Esophagus (tissue), 2 donors: Measurements from ENCODE around the gene AP2B1. TPM values are rescaled to one million over a fixed set of nuclear protein-coding genes. Genes with fewer than 3 reads are reported as not detected.

Experiments used
- H3K27ac ChIP-seq, 2 donors: one replicate each; pipeline ENCODE4 v1.5.1; 2013; ENCODE audit warnings: low read depth in 2 of 2, mild to moderate bottlenecking in 2 of 2, inconsistent platforms in 1 of 2, low read length in 1 of 2, moderate library complexity in 1 of 2
- H3K27me3 ChIP-seq, 2 donors: one replicate each; pipeline ENCODE4 v1.6.1; 2013; ENCODE audit warnings: low read length in 2 of 2, control low read depth in 1 of 2, mild to moderate bottlenecking in 1 of 2; ENCODE audit not compliant: insufficient read depth in 2 of 2, control insufficient read depth in 1 of 2
- H3K36me3 ChIP-seq, 2 donors: one replicate each; pipeline ENCODE4 v1.6.1; 2013; ENCODE audit warnings: low read length in 1 of 2; ENCODE audit not compliant: control insufficient read depth in 2 of 2, insufficient read depth in 2 of 2
- H3K4me1 ChIP-seq, 2 donors: one replicate each; pipeline ENCODE4 v1.6.1; 2013; ENCODE audit warnings: low read length in 1 of 2; ENCODE audit not compliant: control insufficient read depth in 2 of 2, insufficient read depth in 2 of 2
- H3K4me3 ChIP-seq, 2 donors: one replicate each; pipeline ENCODE4 v1.5.1; 2013; ENCODE audit warnings: low read length in 2 of 2, mild to moderate bottlenecking in 2 of 2, low read depth in 1 of 2, moderate library complexity in 1 of 2
- H3K9me3 ChIP-seq, 2 donors: one replicate each; pipeline ENCODE4 v1.6.1; 2013; ENCODE audit warnings: mild to moderate bottlenecking in 2 of 2, low read depth in 1 of 2, low read length in 1 of 2, moderate library complexity in 1 of 2; ENCODE audit not compliant: control insufficient read depth in 2 of 2, insufficient read depth in 1 of 2
- WGBS, 2 donors: extraction: QIAGEN DNeasy Blood & Tissue Kit; methylation state at CpG; one replicate each; pipeline ENCODE4 v1.1.7; 2013; 5-methylcytosine and 5-hydroxymethylcytosine counted together
- polyA plus RNA-seq, 2 donors: library from polyadenylated mRNA; stranded (reverse); fragments of 200-250 nt; gene quantifications; one replicate each; pipeline ENCODE4 v1.2.3, GENCODE V29; 2013
- donor health status: healthy with polysubstance abuse.
- donor health status: Bipolar disorder and iron deficiency.

Gene AP2B1
- polyA plus RNA-seq, 2 donors, result 13.2 to 14.3 TPM

- Histone ChIP-seq H3K4me1 (peaks cover 0 to 4% of the 10 kb centered on the region in 2 donors), H3K4me3 (peak overlapping the region; percentile 68 to 92), H3K27ac (peak overlapping the region in 1 of 2 donors; percentile 85), H3K9me3 (no peaks in the 10 kb centered on the region), H3K27me3 (no peaks in the 10 kb centered on the region), H3K36me3 (no peaks in the 10 kb centered on the region)
- WGBS, 2 donors, result 20 to 27% methylated on average over 14 to 15 of the region's 15 CpGs
Observed at GRCh38 chr17:35568561-35568960, 18.6 kb upstream of the AP2B1 start.

DNA sequence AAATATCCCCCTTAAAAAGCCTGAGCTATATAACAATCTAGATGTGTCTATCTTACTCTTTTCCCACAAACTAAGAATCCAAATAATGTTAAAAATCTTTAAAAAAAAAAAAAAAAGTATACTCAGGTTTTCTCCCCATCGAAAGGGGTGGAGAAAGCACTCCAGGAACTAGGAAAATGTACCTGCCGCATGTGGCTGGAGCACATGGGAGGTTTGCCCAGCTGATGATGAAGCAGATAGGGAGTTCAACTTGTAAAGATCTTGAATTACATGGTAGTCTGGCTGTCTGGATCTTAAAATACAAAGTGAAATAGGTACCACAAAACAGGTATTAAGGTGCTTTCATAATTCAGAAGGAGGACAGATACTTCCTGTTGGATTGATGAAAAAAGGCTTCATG, 17.7 kb upstream of the AP2B1 start:
- H3K27ac ChIP-seq, result no peak overlapping the region
- H3K4me1 ChIP-seq, result peaks cover 0 to 4% of the 10 kb centered on the region in 2 donors
- WGBS, 2 donors, result 68 to 86% methylated on average over 2 of the region's 2 CpGs
- H3K9me3 ChIP-seq, result no peaks in the 10 kb centered on the region
- no peaks in the 10 kb centered on the region for H3K27me3 ChIP-seq
- no peaks in the 10 kb centered on the region for H3K36me3 ChIP-seq
- H3K4me3 ChIP-seq, result peak overlapping the region in 1 of 2 donors; percentile 4

DNA sequence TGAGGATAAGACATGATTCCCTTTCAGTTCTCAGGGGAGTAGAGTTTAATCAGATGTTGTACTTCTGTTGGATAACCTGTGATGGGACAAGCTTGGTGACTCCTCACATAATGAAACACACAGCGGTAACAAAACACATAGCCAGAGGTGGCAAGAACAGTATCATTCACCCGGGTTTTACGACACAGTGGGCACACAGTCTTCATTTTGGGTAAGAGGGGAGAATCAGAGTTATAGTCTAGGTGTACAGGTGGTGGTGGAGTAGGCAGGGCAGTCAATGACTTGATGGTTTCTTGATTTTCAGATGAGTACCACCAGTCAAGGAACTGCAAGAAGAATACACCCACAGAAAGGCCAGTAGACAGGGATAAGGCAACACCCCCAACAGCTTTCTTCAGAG, 11.4 kb upstream of the AP2B1 start:
- H3K27me3 ChIP-seq, result no peaks in the 10 kb centered on the region
- no peak overlapping the region for H3K27ac ChIP-seq
- no peaks in the 10 kb centered on the region for H3K9me3 ChIP-seq
- 86 to 89% methylated on average over 3 of the region's 3 CpGs for WGBS, 2 donors
- no peak overlapping the region for H3K4me3 ChIP-seq
- no peaks in the 10 kb centered on the region for H3K4me1 ChIP-seq
- no peaks in the 10 kb centered on the region for H3K36me3 ChIP-seq

DNA sequence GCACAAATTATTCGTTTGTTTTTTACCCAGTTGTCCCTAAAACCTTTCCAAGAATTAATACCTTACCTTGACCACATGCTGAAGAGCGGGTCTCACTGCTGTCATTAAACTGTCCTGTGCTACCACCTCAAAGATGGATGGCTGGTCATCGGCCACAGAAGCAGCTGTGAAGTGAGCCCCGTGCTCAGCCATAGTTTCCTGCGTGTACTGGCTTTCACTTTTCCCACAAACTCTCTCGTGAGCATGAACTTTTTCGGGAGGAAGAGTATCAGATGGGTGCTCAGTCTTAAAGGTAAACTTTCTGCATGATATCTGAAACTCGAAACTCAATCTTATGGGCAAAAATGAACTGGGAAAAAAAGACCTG, 9.3 kb upstream of the AP2B1 start:
- Histone ChIP-seq H3K27ac (peak overlapping the region; percentile 84 to 85), H3K4me1 (no peaks in the 10 kb centered on the region), H3K36me3 (no peaks in the 10 kb centered on the region), H3K9me3 (no peaks in the 10 kb centered on the region), H3K27me3 (no peaks in the 10 kb centered on the region), H3K4me3 (peak overlapping the region; percentile 71 to 76)
- WGBS, 2 donors, result 2% methylated on average over 8 of the region's 8 CpGs

- Histone ChIP-seq H3K36me3 (no peaks in the 10 kb centered on the region), H3K9me3 (no peaks in the 10 kb centered on the region), H3K27me3 (no peaks in the 10 kb centered on the region), H3K27ac (peak within 1 kb of the TSS; percentile 84 to 85), H3K4me3 (peak within 1 kb of the TSS; percentile 71 to 76), H3K4me1 (no peaks in the 10 kb centered on the region)
- WGBS, 2 donors, result 1% methylated on average over 44 to 45 of the region's 45 CpGs
Observed at GRCh38 chr17:35578197-35578928, 8.8 kb upstream of the AP2B1 start, which contains the start of gene PEX12. TSS of gene PEX12 (minus strand) at chr17:35578571. CDS start at chr17:35578021, 550 bp downstream.

DNA sequence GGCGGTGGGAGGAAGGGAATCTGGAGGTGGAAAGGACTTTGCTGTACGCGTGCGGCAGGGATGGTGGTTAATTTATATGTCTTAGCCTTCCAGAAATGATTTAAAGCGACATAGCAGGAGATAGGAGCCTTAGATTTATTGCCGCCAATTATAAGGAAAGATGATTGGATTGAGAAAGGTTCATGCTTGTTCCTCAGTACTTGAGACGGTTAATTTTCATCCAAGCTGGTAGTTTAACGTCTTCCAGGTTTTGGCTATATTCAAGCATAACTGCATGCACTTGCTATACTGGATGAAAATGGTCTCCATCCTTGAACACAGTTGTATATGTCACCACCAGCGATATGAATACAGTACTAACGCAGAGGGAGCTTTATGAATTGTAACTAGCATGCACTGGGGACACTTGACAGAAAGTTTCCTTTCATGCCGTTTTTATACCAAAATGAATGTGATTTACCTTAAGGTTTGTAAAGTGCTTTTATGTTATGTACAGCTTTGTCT, 8.1 kb upstream of the AP2B1 start:
- Histone ChIP-seq H3K27me3 (no peaks in the 10 kb centered on the region), H3K9me3 (no peaks in the 10 kb centered on the region), H3K36me3 (no peaks in the 10 kb centered on the region), H3K27ac (peak overlapping the region; percentile 84 to 85), H3K4me3 (peak overlapping the region; percentile 71 to 76), H3K4me1 (no peaks in the 10 kb centered on the region)
- 3% methylated on average over 11 of the region's 11 CpGs for WGBS, 2 donors

- no peaks in the 10 kb centered on the region for H3K4me1 ChIP-seq
- no peaks in the 10 kb centered on the region for H3K27me3 ChIP-seq
- H3K9me3 ChIP-seq, result no peaks in the 10 kb centered on the region
- H3K4me3 ChIP-seq, result no peak overlapping the region
- H3K36me3 ChIP-seq, result no peaks in the 10 kb centered on the region
- 76 to 83% methylated on average over 1 of the region's 1 CpG for WGBS, 2 donors
- no peak overlapping the region for H3K27ac ChIP-seq
Observed at GRCh38 chr17:35584061-35584460, 3.1 kb upstream of the AP2B1 start.

- no peaks in the 10 kb centered on the region for H3K36me3 ChIP-seq
- H3K27ac ChIP-seq, result peak overlapping the region; percentile 86 to 96
- no peaks in the 10 kb centered on the region for H3K4me1 ChIP-seq
- H3K27me3 ChIP-seq, result no peaks in the 10 kb centered on the region
- H3K4me3 ChIP-seq, result peak overlapping the region; percentile 72 to 92
- no peaks in the 10 kb centered on the region for H3K9me3 ChIP-seq
- 31 to 32% methylated on average over 7 of the region's 7 CpGs for WGBS, 2 donors
Observed at GRCh38 chr17:35586569-35587073, 501 bp upstream of the AP2B1 start.

GRCh38 chr17:35588196-35588920, 1.2 kb downstream of the AP2B1 start:
- H3K27ac ChIP-seq, result peak overlapping the region in 1 of 2 donors; percentile 31

More at GRCh38 chr17:35588196-35588920, 1.2 kb downstream of the AP2B1 start:
- Histone ChIP-seq H3K4me3 (peak overlapping the region in 1 of 2 donors; percentile 92), H3K36me3 (no peaks in the 10 kb centered on the region), H3K27me3 (no peaks in the 10 kb centered on the region), H3K4me1 (no peaks in the 10 kb centered on the region), H3K9me3 (no peaks in the 10 kb centered on the region)
- WGBS, 2 donors, result 33 to 52% methylated on average over 12 of the region's 12 CpGs
